ENCODE results near the gene FAM131C. TPM values are rescaled to one million over a fixed set of nuclear protein-coding genes. Genes with fewer than 3 reads are reported as not detected.

FAM131C gene
- total RNA-seq, 2 donors from 2014 or later = 0.66 to 2.5 TPM

DNA sequence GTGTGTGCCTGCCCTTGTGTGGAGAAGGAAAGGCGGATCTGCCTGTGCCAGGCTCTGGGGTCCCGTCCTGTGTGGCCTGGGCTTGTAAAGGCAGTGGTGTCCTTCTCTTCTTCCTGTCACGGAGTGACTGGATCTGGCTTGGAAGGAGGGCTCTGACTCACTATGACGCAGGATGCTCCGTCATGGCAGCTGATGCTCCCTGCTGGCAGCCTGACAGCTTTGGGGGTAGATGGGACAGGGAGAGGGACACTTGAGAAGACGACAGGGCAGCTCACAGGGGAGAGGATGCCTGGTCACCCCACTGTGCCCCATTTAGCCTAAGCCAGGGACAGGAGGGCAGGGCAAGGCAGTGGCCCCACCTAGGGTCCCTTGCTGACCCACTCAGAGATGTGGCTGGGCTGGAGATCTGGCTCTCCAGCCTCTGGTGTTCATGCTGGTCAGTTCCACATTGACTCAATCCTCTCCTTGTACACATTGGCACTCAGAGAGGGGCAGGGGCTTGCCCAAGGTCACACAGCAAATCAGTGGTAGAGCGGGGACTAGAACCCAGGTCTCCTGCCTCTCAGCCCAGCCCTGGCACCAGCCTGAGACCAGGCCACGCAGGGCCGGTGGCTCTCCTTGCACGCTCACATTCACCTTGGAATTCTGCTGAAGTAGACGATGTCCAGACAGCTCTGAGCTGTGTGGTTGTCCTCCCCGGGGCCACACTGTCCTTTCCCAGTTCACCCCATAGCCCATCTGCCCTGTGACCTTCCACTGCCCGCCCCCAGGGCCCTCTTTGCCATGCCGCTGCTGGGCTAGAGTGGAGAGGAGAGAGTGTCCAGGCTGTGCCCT, 2.8 kb upstream of the FAM131C start:
- Histone ChIP-seq H3K27ac (ENCODE audit: low read depth, low read length) (no peak overlapping the region), H3K9me3 (ENCODE audit: control insufficient read depth, low read length) (no peaks in the 10 kb centered on the region), H3K9ac (ENCODE audit: extremely low read depth, low read length, poor library complexity, severe bottlenecking) (no peak overlapping the region), H3K27me3 (ENCODE audit: control insufficient read depth, insufficient read depth, low read length, poor library complexity, severe bottlenecking) (peaks cover 30% of the 10 kb centered on the region), H3K4me1 (ENCODE audit: control insufficient read depth, insufficient read depth, low read length) (peaks cover 11% of the 10 kb centered on the region), H3K36me3 (ENCODE audit: control insufficient read depth, insufficient read depth, low read length) (no peaks in the 10 kb centered on the region), H3K4me3 (ENCODE audit: low read length) (no peak overlapping the region)
- H3K4me3 Mint-ChIP-seq = no peak overlapping the region
- TF ChIP-seq, protein P1, sequence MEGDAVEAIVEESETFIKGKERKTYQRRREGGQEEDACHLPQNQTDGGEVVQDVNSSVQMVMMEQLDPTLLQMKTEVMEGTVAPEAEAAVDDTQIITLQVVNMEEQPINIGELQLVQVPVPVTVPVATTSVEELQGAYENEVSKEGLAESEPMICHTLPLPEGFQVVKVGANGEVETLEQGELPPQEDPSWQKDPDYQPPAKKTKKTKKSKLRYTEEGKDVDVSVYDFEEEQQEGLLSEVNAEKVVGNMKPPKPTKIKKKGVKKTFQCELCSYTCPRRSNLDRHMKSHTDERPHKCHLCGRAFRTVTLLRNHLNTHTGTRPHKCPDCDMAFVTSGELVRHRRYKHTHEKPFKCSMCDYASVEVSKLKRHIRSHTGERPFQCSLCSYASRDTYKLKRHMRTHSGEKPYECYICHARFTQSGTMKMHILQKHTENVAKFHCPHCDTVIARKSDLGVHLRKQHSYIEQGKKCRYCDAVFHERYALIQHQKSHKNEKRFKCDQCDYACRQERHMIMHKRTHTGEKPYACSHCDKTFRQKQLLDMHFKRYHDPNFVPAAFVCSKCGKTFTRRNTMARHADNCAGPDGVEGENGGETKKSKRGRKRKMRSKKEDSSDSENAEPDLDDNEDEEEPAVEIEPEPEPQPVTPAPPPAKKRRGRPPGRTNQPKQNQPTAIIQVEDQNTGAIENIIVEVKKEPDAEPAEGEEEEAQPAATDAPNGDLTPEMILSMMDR (conservative IDR thresholded peaks at IDR 0.05) = no peak
- H3K9me3 Mint-ChIP-seq = no peaks in the 10 kb centered on the region
- no peak overlapping the region for H3K27ac Mint-ChIP-seq
- peaks cover 14% of the 10 kb centered on the region for H3K4me1 Mint-ChIP-seq
- peaks cover 56% of the 10 kb centered on the region for H3K27me3 Mint-ChIP-seq (ENCODE audit: insufficient read depth)
- DNase-seq = no peak
- no peaks in the 10 kb centered on the region for H3K36me3 Mint-ChIP-seq (ENCODE audit: low read depth)
- 86 to 88% methylated on average over 7 to 14 of the region's 14 CpGs for WGBS, 2 experiments (ENCODE audit: insufficient coverage in 1 of 2, insufficient read length in 1 of 2)

DNA sequence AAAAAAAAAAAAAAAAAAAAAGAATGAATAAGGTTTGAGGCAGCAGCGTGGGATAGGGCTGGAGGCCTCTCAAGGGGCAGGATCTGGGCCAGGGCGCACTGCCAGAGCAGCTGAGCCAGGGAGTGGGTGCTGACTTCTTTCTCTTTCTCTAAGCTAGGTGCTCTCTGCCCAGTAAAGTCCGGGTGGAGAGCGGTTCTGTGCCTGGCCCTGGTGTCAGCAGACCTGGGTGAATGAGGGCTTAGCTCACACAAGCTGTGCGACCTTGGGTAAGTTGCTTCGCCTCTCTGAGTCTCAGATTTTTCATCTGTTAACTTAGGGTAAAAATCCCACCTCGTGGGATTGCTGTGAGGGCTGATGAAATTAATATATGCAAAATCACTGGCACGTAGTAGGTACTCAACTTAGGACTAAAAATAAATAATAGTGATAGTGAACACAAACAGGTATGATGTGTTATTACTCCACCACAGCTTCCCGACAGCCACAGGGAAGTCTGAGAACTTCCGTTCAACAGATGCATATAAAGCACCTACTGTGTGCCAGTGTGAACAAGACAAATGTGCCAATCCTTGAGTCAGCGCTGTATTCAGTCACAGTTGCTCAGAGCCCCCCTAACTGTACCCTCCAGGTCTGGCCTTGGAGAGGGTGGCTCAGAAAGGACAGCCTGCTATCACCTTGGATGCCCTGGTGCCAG, 2.0 kb upstream of the FAM131C start:
- peaks cover 59% of the 10 kb centered on the region for H3K27me3 Mint-ChIP-seq (ENCODE audit: insufficient read depth)
- H3K4me1 Mint-ChIP-seq = peaks cover 14% of the 10 kb centered on the region
- Histone ChIP-seq H3K4me3 (ENCODE audit: low read length) (no peak overlapping the region), H3K27me3 (ENCODE audit: control insufficient read depth, insufficient read depth, low read length, poor library complexity, severe bottlenecking) (peaks cover 30% of the 10 kb centered on the region), H3K36me3 (ENCODE audit: control insufficient read depth, insufficient read depth, low read length) (no peaks in the 10 kb centered on the region), H3K9ac (ENCODE audit: extremely low read depth, low read length, poor library complexity, severe bottlenecking) (no peak overlapping the region), H3K27ac (ENCODE audit: low read depth, low read length) (no peak overlapping the region), H3K9me3 (ENCODE audit: control insufficient read depth, low read length) (no peaks in the 10 kb centered on the region), H3K4me1 (ENCODE audit: control insufficient read depth, insufficient read depth, low read length) (peaks cover 11% of the 10 kb centered on the region)
- TF ChIP-seq, protein P1 (conservative IDR thresholded peaks at IDR 0.05) = no peak
- no peaks in the 10 kb centered on the region for H3K9me3 Mint-ChIP-seq
- no peak overlapping the region for H3K4me3 Mint-ChIP-seq
- H3K36me3 Mint-ChIP-seq (ENCODE audit: low read depth) = no peaks in the 10 kb centered on the region
- no peak for DNase-seq
- 91 to 92% methylated on average over 7 to 11 of the region's 11 CpGs for WGBS, 2 experiments (ENCODE audit: insufficient coverage in 1 of 2, insufficient read length in 1 of 2)
- H3K27ac Mint-ChIP-seq = no peak overlapping the region

DNA sequence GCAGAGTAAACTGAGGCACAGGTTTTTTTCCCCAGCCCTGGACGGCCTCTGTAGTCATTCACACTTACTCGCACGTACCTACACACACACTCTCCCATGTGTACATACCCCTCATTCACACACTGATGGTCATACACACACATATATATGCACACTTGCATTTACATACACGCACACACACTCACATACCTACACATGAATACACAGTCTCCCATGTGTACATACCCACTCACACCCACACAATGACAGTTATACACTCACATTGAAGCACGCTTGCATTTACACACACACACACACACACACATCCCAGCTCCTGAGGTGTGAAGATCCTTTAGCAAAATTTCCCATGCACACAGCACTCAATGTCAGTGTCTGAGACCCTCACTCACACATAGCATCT, 766 bp upstream of the FAM131C start:
- H3K9me3 ChIP-seq (ENCODE audit: control insufficient read depth, low read length) = no peaks in the 10 kb centered on the region
- H3K36me3 Mint-ChIP-seq (ENCODE audit: low read depth) = no peaks in the 10 kb centered on the region
- H3K9me3 Mint-ChIP-seq = no peaks in the 10 kb centered on the region
- H3K27ac Mint-ChIP-seq = no peak overlapping the region
- no peak overlapping the region for H3K27ac ChIP-seq (ENCODE audit: low read depth, low read length)
- H3K27me3 ChIP-seq (ENCODE audit: control insufficient read depth, insufficient read depth, low read length, poor library complexity, severe bottlenecking) = peaks cover 30% of the 10 kb centered on the region
- peaks cover 6% of the 10 kb centered on the region for H3K4me1 ChIP-seq (ENCODE audit: control insufficient read depth, insufficient read depth, low read length)
- peaks cover 62% of the 10 kb centered on the region for H3K27me3 Mint-ChIP-seq (ENCODE audit: insufficient read depth)
- DNase-seq = no peak
- H3K4me3 ChIP-seq (ENCODE audit: low read length) = peak overlapping the region; percentile 79
- H3K9ac ChIP-seq (ENCODE audit: extremely low read depth, low read length, poor library complexity, severe bottlenecking) = no peak overlapping the region
- no peaks in the 10 kb centered on the region for H3K36me3 ChIP-seq (ENCODE audit: control insufficient read depth, insufficient read depth, low read length)
- TF ChIP-seq, protein P1 (conservative IDR thresholded peaks at IDR 0.05) = no peak
- peaks cover 14% of the 10 kb centered on the region for H3K4me1 Mint-ChIP-seq
- WGBS, 2 experiments (ENCODE audit: insufficient coverage in 1 of 2, insufficient read length in 1 of 2) = 79 to 82% methylated on average over 4 to 5 of the region's 5 CpGs
- peak overlapping the region; percentile 56 for H3K4me3 Mint-ChIP-seq
